HG03064 (cell line): ENCODE measurements around the gene MRGPRX2.

Experiments
- ATAC-seq: cut with Tn5 transposase; IDR thresholded peaks from one replicate; pipeline ENCODE4 v1.9.1; 2021; ENCODE audit warnings: low read depth; ENCODE audit not compliant: unreplicated experiment

The MRGPRX2 gene

GRCh38 chr11:19060629-19061028 lies at the start of gene MRGPRX2:
Gene MRGPRX2 (minus strand): TSS chr11:19060717. CDS start chr11:19056402, 4,315 bp downstream.
- no peak for ATAC-seq

GRCh38 chr11:19110295-19110694 lies 49.8 kb upstream of the MRGPRX2 start:
- ATAC-seq, result no peak

GRCh38 chr11:19107125-19107524 lies 46.6 kb upstream of the MRGPRX2 start:
- no peak for ATAC-seq

- no peak for ATAC-seq
Observed at GRCh38 chr11:19105011-19105410, 44.5 kb upstream of the MRGPRX2 start.

GRCh38 chr11:19102521-19102900 lies 42.0 kb upstream of the MRGPRX2 start:
- no peak for ATAC-seq

- ATAC-seq, result no peak
Observed at GRCh38 chr11:19101796-19102520, 41.4 kb upstream of the MRGPRX2 start.

- no peak for ATAC-seq
Observed at GRCh38 chr11:19100885-19101284, 40.4 kb upstream of the MRGPRX2 start.

GRCh38 chr11:19099093-19099492 lies 38.6 kb upstream of the MRGPRX2 start:
- no peak for ATAC-seq

GRCh38 chr11:19094859-19095258 lies 34.3 kb upstream of the MRGPRX2 start:
- no peak for ATAC-seq

GRCh38 chr11:19093976-19094375 lies 33.5 kb upstream of the MRGPRX2 start:
- no peak for ATAC-seq

- ATAC-seq, result no peak
Observed at GRCh38 chr11:19092850-19093249, 32.3 kb upstream of the MRGPRX2 start.

- ATAC-seq, result no peak
Observed at GRCh38 chr11:19092342-19092741, 31.8 kb upstream of the MRGPRX2 start.

- no peak for ATAC-seq
Observed at GRCh38 chr11:19091366-19091765, 30.8 kb upstream of the MRGPRX2 start.

GRCh38 chr11:19089421-19089820 lies 28.9 kb upstream of the MRGPRX2 start:
- ATAC-seq, result no peak

- ATAC-seq, result no peak
Observed at GRCh38 chr11:19088791-19089190, 28.3 kb upstream of the MRGPRX2 start.

- no peak for ATAC-seq
Observed at GRCh38 chr11:19087658-19088057, 27.1 kb upstream of the MRGPRX2 start.

- ATAC-seq, result no peak
Observed at GRCh38 chr11:19084661-19085315, 24.3 kb upstream of the MRGPRX2 start.

GRCh38 chr11:19083166-19083565 lies 22.6 kb upstream of the MRGPRX2 start:
- ATAC-seq, result no peak

- ATAC-seq, result no peak
Observed at GRCh38 chr11:19080579-19080993, 20.1 kb upstream of the MRGPRX2 start.

GRCh38 chr11:19079643-19080440 lies 19.3 kb upstream of the MRGPRX2 start:
- no peak for ATAC-seq

- ATAC-seq, result no peak
Observed at GRCh38 chr11:19077965-19078364, 17.4 kb upstream of the MRGPRX2 start.
